IPS DF 4.7 (cell line): Measurements from ENCODE around the gene FES.
"Not testable (repeated sequence)": the region's sequence is repeated elsewhere in the genome, so short reads cannot be mapped to it uniquely, and the experiment has no call there.

Experiments
- DNase-seq: peaks from one replicate; pipeline ENCODE4 v3.0.0-alpha.2; 2013; ENCODE audit warnings: low spot score; ENCODE audit errors: extremely low read depth

The FES gene

DNA sequence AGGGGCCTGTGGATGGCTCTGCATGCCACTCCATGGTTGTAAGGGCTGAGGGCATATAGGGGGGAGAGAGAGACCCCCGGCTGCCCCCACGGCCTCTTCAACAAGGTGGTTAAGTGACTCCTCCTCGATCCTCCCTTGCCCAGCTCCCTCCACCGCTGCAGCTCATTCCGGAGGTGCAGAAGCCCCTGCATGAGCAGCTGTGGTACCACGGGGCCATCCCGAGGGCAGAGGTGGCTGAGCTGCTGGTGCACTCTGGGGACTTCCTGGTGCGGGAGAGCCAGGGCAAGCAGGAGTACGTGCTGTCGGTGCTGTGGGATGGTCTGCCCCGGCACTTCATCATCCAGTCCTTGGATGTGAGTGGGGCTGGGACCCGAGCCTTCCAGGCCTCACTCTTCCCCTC is 6.5 kb downstream of the FES start:
- DNase-seq: no peak

- no peak for DNase-seq
Measured at GRCh38 chr15:90891346-90891949, 7.1 kb downstream of the FES start.

- no peak for DNase-seq
Measured at GRCh38 chr15:90892023-90892422, 7.7 kb downstream of the FES start.

GRCh38 chr15:90892498-90893174 is 8.3 kb downstream of the FES start:
- DNase-seq: no peak

DNA sequence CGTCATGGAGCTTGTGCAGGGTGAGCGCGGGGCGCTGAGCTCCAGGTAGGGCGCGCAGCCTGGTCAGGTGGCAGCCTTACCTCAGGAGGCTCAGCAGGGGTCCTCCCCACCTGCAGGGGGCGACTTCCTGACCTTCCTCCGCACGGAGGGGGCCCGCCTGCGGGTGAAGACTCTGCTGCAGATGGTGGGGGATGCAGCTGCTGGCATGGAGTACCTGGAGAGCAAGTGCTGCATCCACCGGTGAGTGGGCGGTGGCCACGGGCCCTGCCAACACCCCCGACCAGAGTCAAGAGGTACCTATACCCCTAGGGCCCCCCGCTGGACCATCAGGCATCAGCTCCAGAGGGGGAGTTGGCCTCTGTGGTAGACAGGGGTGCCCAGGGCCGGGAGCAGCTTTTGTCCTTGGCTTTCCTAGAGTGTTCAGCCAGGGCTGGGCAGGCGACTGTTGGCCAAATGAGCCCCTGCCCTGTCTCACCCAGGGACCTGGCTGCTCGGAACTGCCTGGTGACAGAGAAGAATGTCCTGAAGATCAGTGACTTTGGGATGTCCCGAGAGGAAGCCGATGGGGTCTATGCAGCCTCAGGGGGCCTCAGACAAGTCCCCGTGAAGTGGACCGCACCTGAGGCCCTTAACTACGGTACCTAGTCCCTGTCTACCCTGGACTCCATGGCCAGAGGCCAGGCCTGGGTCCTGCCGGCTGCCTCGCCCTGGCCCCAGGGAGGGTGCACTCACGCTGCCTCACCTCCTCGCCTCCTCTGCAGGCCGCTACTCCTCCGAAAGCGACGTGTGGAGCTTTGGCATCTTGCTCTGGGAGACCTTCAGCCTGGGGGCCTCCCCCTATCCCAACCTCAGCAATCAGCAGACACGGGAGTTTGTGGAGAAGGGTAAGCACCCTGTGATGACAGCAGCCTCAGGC is 9.1 kb downstream of the FES start:
- DNase-seq: no peak

DNA sequence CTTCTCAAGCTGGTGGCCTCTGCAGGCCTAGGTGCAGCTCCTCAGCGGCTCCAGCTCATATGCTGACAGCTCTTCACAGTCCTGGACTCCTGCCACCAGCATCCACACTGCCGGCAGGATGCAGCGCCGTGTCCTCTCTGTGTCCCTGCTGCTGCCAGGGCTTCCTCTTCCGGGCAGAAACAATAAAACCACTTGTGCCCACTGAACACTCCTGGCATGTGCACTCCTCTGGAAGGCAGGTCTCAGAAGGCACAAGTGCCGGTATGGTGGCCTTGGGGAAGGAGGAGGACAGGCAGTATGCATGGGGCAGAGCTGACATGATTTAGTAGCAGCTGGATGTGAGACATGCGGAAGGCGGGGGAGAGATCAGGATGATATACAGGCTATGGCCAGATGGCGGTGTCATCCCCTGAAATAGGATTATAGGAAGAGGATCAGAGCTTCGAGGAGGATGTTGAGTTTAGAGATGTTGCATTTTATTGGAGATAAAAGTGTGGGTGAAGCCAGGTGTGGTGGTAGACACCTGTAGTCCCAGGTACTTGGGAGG is 11.3 kb downstream of the FES start:
- DNase-seq: no peak

- not testable (repeated sequence) for DNase-seq
Measured at GRCh38 chr15:90897131-90897655, 12.9 kb downstream of the FES start.

DNA sequence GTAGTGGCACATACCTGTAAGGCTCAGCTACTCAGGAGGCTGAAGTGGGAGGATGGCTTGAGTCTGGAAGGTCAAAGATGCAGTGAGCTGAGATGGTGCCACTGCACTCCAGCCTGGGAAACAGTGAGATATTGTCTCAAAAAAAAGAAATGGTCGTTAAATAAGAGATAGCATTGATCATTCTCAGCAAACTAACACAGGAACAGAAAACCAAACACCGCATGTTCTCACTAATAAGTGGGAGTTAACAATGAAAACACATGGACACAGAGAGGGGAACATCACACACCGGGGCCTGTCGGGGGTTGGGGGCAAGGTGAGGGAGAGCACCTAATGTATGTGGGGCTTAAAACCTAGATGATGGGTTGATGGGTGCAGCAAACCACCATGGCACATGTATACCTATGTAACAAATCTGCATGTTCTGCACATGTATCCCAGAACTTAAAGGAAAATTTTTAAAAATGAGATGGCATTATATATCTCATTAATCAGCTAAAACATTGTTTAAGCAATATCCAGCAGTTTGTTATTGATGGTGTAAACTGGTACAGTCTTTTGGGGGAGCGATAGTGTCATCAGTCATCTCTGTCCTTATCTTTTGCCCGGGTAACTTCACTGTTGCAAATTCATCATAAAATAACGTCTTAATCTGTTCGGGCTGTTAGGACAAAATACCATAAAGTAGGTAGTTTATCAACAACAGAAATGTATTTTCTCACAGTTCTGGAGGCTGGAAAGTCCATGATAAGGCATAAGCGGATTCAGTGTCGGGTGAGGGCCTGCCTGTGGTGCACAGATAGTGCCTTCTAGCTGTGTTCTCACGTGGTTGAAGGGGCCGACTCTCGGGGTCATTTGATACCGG is 17.1 kb downstream of the FES start:
- no peak for DNase-seq

GRCh38 chr15:90902040-90902839 is 17.9 kb downstream of the FES start:
- DNase-seq: no peak

DNA sequence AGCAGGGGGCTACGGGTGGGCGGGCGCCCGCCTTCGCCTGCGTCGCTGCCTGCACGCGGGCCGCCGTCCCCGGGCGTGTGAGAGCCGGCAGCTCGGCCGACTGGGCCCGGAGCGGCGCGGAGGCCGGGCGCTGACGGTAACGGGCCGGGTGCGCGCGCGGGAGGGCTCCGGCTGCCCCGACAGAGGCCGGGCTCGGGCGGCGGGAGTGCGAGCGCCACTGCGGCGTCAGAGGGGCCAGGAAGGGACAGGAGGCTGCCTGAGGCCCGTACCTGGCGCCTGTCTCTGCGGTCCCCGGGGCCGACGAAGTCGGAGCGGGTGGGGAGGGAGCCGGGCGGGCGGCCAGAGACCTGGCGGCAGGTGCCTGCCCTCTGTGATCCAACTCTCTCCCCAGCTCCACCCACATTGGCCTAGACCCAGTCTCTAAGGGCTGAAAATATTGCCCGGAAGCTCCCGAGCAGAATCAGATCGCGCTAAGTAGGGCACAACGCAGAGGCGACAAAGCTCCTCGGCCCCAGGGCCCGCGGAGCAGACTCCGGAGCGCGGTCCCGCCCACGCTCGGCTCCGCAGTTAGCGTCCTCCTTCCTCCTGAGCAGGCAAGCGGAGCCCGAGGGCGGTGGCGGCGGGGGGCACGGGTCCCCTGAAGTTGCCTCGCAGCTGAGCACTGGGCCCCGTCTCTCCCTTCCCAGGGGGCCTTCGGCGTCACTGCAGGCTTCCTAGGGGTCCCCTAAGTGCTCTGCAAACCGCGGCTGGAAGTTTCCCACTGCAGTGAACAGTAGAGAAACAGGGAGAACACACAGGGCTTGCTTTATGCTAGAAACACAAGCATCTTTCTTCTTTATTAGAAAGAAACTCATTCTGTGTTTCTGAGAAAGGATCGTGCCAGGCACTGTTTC is 18.8 kb downstream of the FES start, which contains the start of gene MAN2A2:
MAN2A2 (plus strand) TSS at position 463 of the 893 bp plus-strand sequence. CDS start 906 bp downstream, outside the sequence.
- DNase-seq: no peak

DNA sequence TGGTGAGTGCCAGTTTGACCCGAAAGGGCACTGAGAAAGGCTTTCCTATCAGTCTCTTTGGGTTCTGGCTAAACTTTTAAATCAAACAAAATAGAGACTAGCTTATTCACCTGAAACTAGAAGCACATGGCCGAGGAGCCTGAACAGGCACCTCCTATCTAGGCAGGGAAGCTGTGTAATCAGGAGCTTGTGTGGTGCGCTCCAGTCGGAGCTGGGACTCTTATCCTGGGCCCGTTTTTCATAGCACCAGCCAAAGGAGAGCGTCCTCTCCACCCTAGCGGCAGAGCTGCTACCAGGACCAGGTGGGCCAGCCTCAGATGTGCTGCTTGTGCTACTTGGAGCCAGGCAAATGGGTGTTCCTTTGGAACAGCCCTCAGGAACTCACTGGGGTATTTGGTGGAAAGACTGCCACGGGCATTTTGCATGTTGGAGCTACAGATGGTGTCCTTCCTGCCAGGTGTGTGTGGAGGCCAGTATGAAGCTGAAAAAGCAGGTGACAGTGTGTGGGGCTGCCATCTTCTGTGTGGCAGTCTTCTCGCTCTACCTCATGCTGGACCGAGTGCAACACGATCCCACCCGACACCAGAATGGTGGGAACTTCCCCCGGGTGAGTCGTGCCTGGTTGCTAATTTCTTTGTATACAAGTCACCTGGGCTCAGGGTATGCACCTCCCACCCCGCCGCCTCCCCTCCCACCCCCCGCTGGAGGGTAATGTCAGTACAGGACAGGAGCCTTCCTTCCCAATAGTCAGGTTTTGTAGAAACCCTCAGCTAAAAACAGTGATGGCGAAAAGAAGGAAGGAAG is 19.6 kb downstream of the FES start:
- no peak for DNase-seq

DNA sequence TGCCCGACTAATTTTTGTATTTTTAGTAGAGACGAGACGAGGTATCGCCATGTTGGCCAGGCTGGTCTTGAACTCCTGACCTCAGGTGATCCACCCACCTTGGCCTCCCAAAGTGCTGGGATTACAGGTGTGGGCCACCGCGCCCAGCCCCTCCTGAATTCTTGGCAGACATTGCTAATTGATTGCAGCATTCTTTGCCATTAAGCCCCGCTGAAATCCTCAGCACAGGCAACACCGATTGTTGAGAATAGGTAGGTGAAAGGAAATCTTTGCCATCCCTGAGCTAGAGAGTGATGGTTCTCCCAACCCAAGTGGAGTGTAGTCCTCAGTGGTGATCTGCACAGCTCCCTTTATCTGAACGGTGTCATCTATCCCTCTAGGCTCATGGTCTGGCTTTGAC is 20.4 kb downstream of the FES start:
- DNase-seq: no peak

DNA sequence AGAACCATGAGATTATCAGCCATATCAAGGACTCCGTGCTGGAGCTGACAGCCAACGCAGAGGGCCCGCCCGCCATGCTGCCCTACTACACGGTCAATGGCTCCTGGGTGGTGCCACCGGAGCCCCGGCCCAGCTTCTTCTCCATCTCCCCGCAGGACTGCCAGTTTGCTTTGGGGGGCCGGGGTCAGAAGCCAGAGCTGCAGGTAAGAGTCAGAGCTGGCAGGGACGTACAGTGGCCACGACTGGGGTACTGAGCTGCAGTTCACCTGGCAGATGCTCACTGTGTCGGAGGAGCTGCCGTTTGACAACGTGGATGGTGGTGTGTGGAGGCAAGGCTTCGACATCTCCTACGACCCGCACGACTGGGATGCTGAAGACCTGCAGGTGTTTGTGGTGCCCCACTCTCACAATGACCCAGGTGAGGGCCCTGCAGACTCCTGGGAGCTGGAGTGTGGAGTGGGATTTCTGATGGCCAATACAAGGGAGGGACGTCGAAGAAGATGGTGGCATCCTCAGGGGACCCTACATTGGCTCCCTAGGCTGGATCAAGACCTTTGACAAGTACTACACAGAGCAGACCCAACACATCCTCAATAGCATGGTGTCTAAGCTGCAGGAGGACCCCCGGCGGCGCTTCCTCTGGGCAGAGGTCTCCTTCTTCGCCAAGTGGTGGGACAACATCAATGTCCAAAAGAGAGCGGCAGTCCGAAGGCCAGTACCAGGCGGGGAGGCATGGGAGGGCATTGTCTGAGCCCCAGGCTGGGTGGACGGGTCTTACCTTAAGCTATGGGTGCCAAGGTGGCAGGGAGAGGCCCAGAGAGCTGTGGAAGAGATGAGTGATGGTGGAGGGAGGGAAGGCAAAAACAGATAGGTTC is 21.2 kb downstream of the FES start:
- DNase-seq: no peak

DNA sequence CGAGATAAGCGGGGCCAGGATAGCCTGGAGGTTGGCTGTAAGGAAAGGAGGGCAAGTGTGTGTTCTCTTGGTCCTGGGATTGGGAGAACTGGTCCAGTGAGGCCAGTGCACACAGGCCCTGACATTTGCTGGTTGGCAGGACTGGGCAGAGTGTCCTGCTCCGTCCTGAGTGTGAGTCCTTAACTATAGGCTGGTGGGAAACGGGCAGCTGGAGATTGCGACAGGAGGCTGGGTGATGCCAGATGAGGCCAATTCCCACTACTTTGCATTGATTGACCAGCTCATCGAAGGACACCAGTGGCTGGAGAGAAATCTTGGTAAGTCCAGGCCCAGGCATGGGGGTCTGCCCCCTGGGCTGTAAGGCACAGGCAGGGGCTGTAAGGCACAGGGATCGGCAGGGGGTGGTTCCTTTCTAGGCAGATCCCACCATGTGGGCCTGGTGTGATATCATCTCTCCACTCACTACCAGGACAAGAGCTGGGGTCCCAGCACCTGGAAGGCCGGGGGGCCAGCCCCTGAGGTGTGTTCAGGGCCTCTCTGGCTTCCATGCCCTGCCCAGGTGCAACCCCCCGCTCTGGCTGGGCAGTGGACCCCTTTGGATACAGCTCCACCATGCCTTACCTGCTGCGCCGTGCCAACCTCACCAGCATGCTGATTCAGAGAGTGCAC is 22.0 kb downstream of the FES start:
- no peak for DNase-seq

- no peak for DNase-seq
Measured at GRCh38 chr15:90907051-90907660, 22.9 kb downstream of the FES start.
